GM12873 (cell line): ENCODE results near the gene TRMT5.

Source experiments
- CTCF ChIP-seq: IDR thresholded peaks from 2 replicates; pipeline ENCODE4 v1.5.1; 2012; ENCODE audit warnings: low read depth, mild to moderate bottlenecking, moderate library complexity, low read length, control low read depth; ENCODE audit not compliant: insufficient read depth; ENCODE audit errors: missing control alignments

TRMT5 gene

GRCh38 chr14:60989599-60989998 lies 8.7 kb upstream of the TRMT5 start:
- TF ChIP-seq CTCF = no peak

- TF ChIP-seq CTCF = no peak
Observed at GRCh38 chr14:60986500-60986899, 5.6 kb upstream of the TRMT5 start.

GRCh38 chr14:60984196-60984595 lies 3.3 kb upstream of the TRMT5 start:
- no peak for TF ChIP-seq CTCF

GRCh38 chr14:60981633-60982455 lies 965 bp upstream of the TRMT5 start:
- no peak for TF ChIP-seq CTCF

- TF ChIP-seq CTCF = no peak
Observed at GRCh38 chr14:60977847-60978246, 3.0 kb downstream of the TRMT5 start.

GRCh38 chr14:60975551-60975950 lies 5.3 kb downstream of the TRMT5 start:
- TF ChIP-seq CTCF = no peak

GRCh38 chr14:60974090-60974651 lies 6.7 kb downstream of the TRMT5 start:
- no peak for TF ChIP-seq CTCF
